Suppressor macrophage treated with lipopolysaccharide for 4 hours (primary cell): ENCODE data around the gene NEDD4L.

ENCODE experiments used
- DNase-seq: peaks from one replicate; pipeline ENCODE4 v3.0.0-alpha.2; 2020

NEDD4L gene

GRCh38 chr18:58125183-58125582 is 81.2 kb downstream of the NEDD4L start:
- no peak for DNase-seq

- no peak for DNase-seq
Measured at GRCh38 chr18:58125756-58126155, 81.7 kb downstream of the NEDD4L start.

GRCh38 chr18:58128381-58129374 is 84.7 kb downstream of the NEDD4L start:
- DNase-seq: no peak

- no peak for DNase-seq
Measured at GRCh38 chr18:58132595-58133261, 88.7 kb downstream of the NEDD4L start.

- no peak for DNase-seq
Measured at GRCh38 chr18:58135183-58135641, 91.2 kb downstream of the NEDD4L start.

- DNase-seq: peak; percentile 74
Measured at GRCh38 chr18:58135701-58136331, 91.8 kb downstream of the NEDD4L start.

- no peak for DNase-seq
Measured at GRCh38 chr18:58136879-58137278, 92.9 kb downstream of the NEDD4L start.

- no peak for DNase-seq
Measured at GRCh38 chr18:58139459-58140386, 95.7 kb downstream of the NEDD4L start.

- DNase-seq: no peak
Measured at GRCh38 chr18:58140387-58141325, 96.6 kb downstream of the NEDD4L start.

GRCh38 chr18:58143386-58143785 is 99.4 kb downstream of the NEDD4L start:
- DNase-seq: no peak

- DNase-seq: no peak
Measured at GRCh38 chr18:58144106-58144505, 100.1 kb downstream of the NEDD4L start.

GRCh38 chr18:58144671-58145285 is 100.8 kb downstream of the NEDD4L start:
- no peak for DNase-seq

- DNase-seq: no peak
Measured at GRCh38 chr18:58146099-58146498, 102.1 kb downstream of the NEDD4L start.

- peak; percentile 27 for DNase-seq
Measured at GRCh38 chr18:58148954-58149471, 105.0 kb downstream of the NEDD4L start.

GRCh38 chr18:58150772-58151171 is 106.7 kb downstream of the NEDD4L start:
- DNase-seq: no peak

GRCh38 chr18:58152216-58152615 is 108.2 kb downstream of the NEDD4L start:
- no peak for DNase-seq

- DNase-seq: no peak
Measured at GRCh38 chr18:58152891-58153290, 108.9 kb downstream of the NEDD4L start.

- DNase-seq: no peak
Measured at GRCh38 chr18:58156516-58156915, 112.5 kb downstream of the NEDD4L start.

- DNase-seq: no peak
Measured at GRCh38 chr18:58157237-58157636, 113.2 kb downstream of the NEDD4L start.

- DNase-seq: peak; percentile 14
Measured at GRCh38 chr18:58158008-58158407, 114.0 kb downstream of the NEDD4L start.
